Measurements from ENCODE around the gene PRKAA1. TPM values are rescaled to one million over a fixed set of nuclear protein-coding genes. Genes with fewer than 3 reads are reported as not detected.
A peak's percentile ranks its signal among the peaks of the same experiment; 100 is the strongest.

Gene PRKAA1
- total RNA-seq, 1 experiment from 2014 or later = 28.8 TPM

GRCh38 chr5:40784027-40784653 lies 14.0 kb downstream of the PRKAA1 start:
- H3K4me1 Mint-ChIP-seq = no peaks in the 10 kb centered on the region; a peak in 1 of 4 replicates
- Histone ChIP-seq H3K27ac (ENCODE audit: insufficient read length, low read depth, low read length) (no peak overlapping the region), H3T11ph (ENCODE audit: low read length) (no peak overlapping the region), H2BK5ac (ENCODE audit: insufficient read length, low read length) (no peak overlapping the region), H2AFZ (ENCODE audit: low read length) (no peak overlapping the region), H3K23ac (ENCODE audit: insufficient read length, low read depth, low read length) (no peak overlapping the region), H3K4me1 (ENCODE audit: insufficient read depth, low read length) (no peaks in the 10 kb centered on the region), H4K8ac (replicated peaks; ENCODE audit: insufficient read length, low read depth, low read length) (no peak overlapping the region), H3K56ac (ENCODE audit: insufficient read length, low read depth, low read length) (no peak overlapping the region), H4K20me1 (ENCODE audit: control insufficient read depth, insufficient read depth, insufficient read length) (no peaks in the 10 kb centered on the region), H2BK12ac (ENCODE audit: insufficient read length, low read depth, low read length) (no peak overlapping the region), H3K9ac (ENCODE audit: extremely low read depth, insufficient read length, low read length) (no peak overlapping the region), H2BK15ac (ENCODE audit: low read depth, low read length) (no peak overlapping the region), H3K9me3 (ENCODE audit: control insufficient read depth, low read depth, low read length) (no peaks in the 10 kb centered on the region), H2BK120ac (ENCODE audit: low read depth, low read length, poor library complexity, severe bottlenecking) (no peak overlapping the region), H4K5ac (ENCODE audit: insufficient read length, low read depth, low read length) (no peak overlapping the region), H3K14ac (ENCODE audit: insufficient read depth, low read length) (no peak overlapping the region), H2AK5ac (ENCODE audit: insufficient read length, low read length) (no peak overlapping the region), H3K18ac (ENCODE audit: insufficient read length, low read depth, low read length) (no peak overlapping the region), H3K4me2 (ENCODE audit: insufficient read depth, insufficient read length, low read length) (no peak overlapping the region), H3K4ac (ENCODE audit: low read depth, low read length) (no peak overlapping the region), H3K27me3 (ENCODE audit: insufficient read depth, low read length) (no peaks in the 10 kb centered on the region), H3K23me2 (ENCODE audit: insufficient read length, low read depth, low read length, poor library complexity, severe bottlenecking) (no peaks in the 10 kb centered on the region), H2BK20ac (ENCODE audit: low read depth, low read length, poor library complexity, severe bottlenecking) (no peak overlapping the region), H3K79me1 (ENCODE audit: insufficient read depth, low read depth, low read length, poor library complexity, severe bottlenecking) (peaks cover 3% of the 10 kb centered on the region), H3K79me2 (ENCODE audit: insufficient read depth, low read length) (peaks cover 36% of the 10 kb centered on the region; the same call in 1 of the 2 replicates), H4K91ac (ENCODE audit: insufficient read length, low read depth, low read length) (no peak overlapping the region)
- no peaks in the 10 kb centered on the region for H3K27me3 Mint-ChIP-seq (ENCODE audit: low read depth)
- no peak for DNase-seq
- peak overlapping the region in 1 of 3 experiments; percentile 76; a peak in 1 of 7 replicates for H3K27ac Mint-ChIP-seq
- H3K9me3 Mint-ChIP-seq = peaks cover 3 to 4% of the 10 kb centered on the region in 2 experiments; a peak in 4 of 5 replicates
- TF ChIP-seq CTCF (conservative IDR thresholded peaks at IDR 0.05) = no peak
- H3K4me3 Mint-ChIP-seq = no peak overlapping the region
- H3K36me3 Mint-ChIP-seq (ENCODE audit: insufficient read depth in 1 of 3, low read depth in 3 of 3) = peaks cover 12 to 22% (median 19%) of the 10 kb centered on the region in 3 experiments
- WGBS (ENCODE audit: extremely low coverage, insufficient read length, low lambda C conversion rate) = no CpG with 5 or more reads among the region's 1 CpG
